H1 (cell line): ENCODE measurements around the gene P3H1. TPM values are rescaled to one million over a fixed set of nuclear protein-coding genes. Genes with fewer than 3 reads are reported as not detected.

Experiments
- CHD1 ChIP-seq: IDR thresholded peaks from 2 replicates; pipeline ENCODE4 v1.6.1; 2012; ENCODE audit warnings: low read depth, low read length, improper control_type of control experiment
- EGR1 ChIP-seq: IDR thresholded peaks from 2 replicates; pipeline ENCODE4 v1.6.1; 2011; ENCODE audit warnings: low read depth, low read length, borderline replicate concordance
- NANOG ChIP-seq: IDR thresholded peaks from 2 replicates; pipeline ENCODE4 v1.6.1; 2011; ENCODE audit warnings: low read length, low read depth, mild to moderate bottlenecking, inconsistent platforms; ENCODE audit not compliant: insufficient read depth, poor library complexity, severe bottlenecking
- SIN3A ChIP-seq, 2 experiments: IDR thresholded peaks in 1 of 2; conservative IDR thresholded peaks in 1 of 2; 2 replicates each; pipeline ENCODE4 v1.6.1; 2011 to 2012; ENCODE audit warnings: low read length in 2 of 2, improper control_type of control experiment in 1 of 2, low read depth in 1 of 2, mild to moderate bottlenecking in 1 of 2
- ZNF274 ChIP-seq: IDR thresholded peaks from 2 replicates; pipeline ENCODE4 v1.7.0; 2012; ENCODE audit warnings: low read length, borderline replicate concordance; ENCODE audit errors: extremely low read depth
- polyA plus RNA-seq, 7 experiments: library from polyadenylated mRNA; depleted of rRNA in 3 of 7; stranded (reverse) in 5 of 7; unstranded in 2 of 7; fragments of >200 nt in 5 of 7; fragments of 200-250 nt in 2 of 7; gene quantifications; 1 replicate in 5 of 7; 2 replicates in 1 of 7; 4 replicates in 1 of 7; pipeline versions ENCODE4 v1.2.1 to v1.2.3, GENCODE V29; 2011 to 2013; ENCODE audit warnings: missing spikeins in 2 of 7, mixed read lengths in 2 of 7
- total RNA-seq: library from RNA; stranded (reverse); fragmentation: NEBNext Ultra II Directional; extraction: Animal tissue kit (Norgen Biotek cat#: 25700); gene quantifications from 2 replicates; pipeline ENCODE4 v1.2.1, GENCODE V29; 2021

The P3H1 gene
- total and polyA plus RNA-seq, 2 of the 8 experiments (the other 6 are each of a cell fraction or from before 2014, with no cell fraction given), result 58.4 to 87.5 TPM

- TF ChIP-seq EGR1 (no peak), NANOG (no peak), ZNF274 (no peak), SIN3A (conservative IDR thresholded peaks at IDR 0.05 in 1 of 2, IDR thresholded peaks at IDR 0.05 in 1 of 2; ENCODE audit: low read depth in 1 of 2, low read length in 2 of 2) (no peak), CHD1 (no peak)
Observed at GRCh38 chr1:42769811-42770210, 3.0 kb upstream of the P3H1 start (continued).
